ENCODE results near the gene OSTN. TPM values are rescaled to one million over a fixed set of nuclear protein-coding genes. Genes with fewer than 3 reads are reported as not detected.

OSTN gene
- total RNA-seq, 1 experiment from 2014 or later, result not detected

DNA sequence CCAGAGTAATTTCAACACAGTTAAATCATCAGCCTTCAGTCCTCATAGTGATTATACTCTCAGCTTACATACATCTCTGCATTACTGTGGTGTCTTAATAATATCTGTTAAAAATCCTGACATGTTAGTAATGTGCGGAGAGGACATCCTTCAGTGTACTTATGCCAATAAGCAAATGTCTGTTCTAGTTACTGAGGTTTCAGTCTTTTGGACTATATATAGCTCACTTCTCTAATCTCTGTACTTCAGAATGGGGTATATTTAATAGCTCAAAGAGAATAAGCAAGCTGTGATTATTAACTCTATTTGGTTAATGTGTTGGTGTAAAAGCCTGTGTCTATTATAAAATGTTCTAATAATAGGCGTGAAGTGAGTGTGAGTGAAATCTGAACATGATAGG is 28.9 kb upstream of the OSTN start:
- H3K27me3 ChIP-seq (ENCODE audit: insufficient read depth, low read length), result no peaks in the 10 kb centered on the region
- ChIA-PET CTCF (no interaction called here), POLR2A (no interaction called here), RAD21 (ENCODE audit: low non-redundant PET in 1 of 2, low total read pairs in 2 of 2, uncharacterized antibody in 2 of 2, unreplicated experiment in 2 of 2) (interaction anchor here in 1 of 2 experiments (0.7 kb wide), 1 partner anchor 1839 kb away, joined by 3 read pairs; no protein-coding TSS in a partner anchor)
- H3K9ac ChIP-seq (ENCODE audit: low read length), result no peak overlapping the region
- no peak overlapping the region for H3K4me3 ChIP-seq (replicated peaks in 1 of 2; ENCODE audit: low read depth in 1 of 2, low read length in 2 of 2)
- H3K79me2 ChIP-seq (ENCODE audit: insufficient read depth, low read length), result no peaks in the 10 kb centered on the region
- H3K4me2 ChIP-seq (ENCODE audit: low read length), result no peak overlapping the region
- no peak overlapping the region for H3K27ac ChIP-seq (ENCODE audit: low read depth, low read length)
- H3K36me3 ChIP-seq (ENCODE audit: control insufficient read depth in 1 of 2, insufficient read depth in 2 of 2, low read length in 2 of 2), result no peaks in the 10 kb centered on the region
- H4K20me1 ChIP-seq (ENCODE audit: insufficient read depth), result no peaks in the 10 kb centered on the region
- no peak for DNase-seq (ENCODE audit: low read depth, low spot score)
- H3K9me2 ChIP-seq (ENCODE audit: insufficient read depth), result no peaks in the 10 kb centered on the region
- no peak for ATAC-seq
- no peak overlapping the region for H2AFZ ChIP-seq (ENCODE audit: low read depth, low read length, poor library complexity, severe bottlenecking)
- intact Hi-C loops (cut with micrococcal nuclease), result no loop called here
- no peaks in the 10 kb centered on the region for H3K4me1 ChIP-seq (ENCODE audit: control insufficient read depth in 1 of 2, insufficient read depth in 2 of 2, low read length in 2 of 2)
- no TSS peak for BruUV-seq (replicated peaks)
- H3K9me3 ChIP-seq (ENCODE audit: control insufficient read depth in 1 of 2, insufficient read depth in 1 of 2, low read depth in 1 of 2, low read length in 2 of 2), result no peaks in the 10 kb centered on the region
- TF ChIP-seq ZFX (IDR thresholded peaks at IDR 0.05) (no peak), RAD21 (IDR thresholded peaks at IDR 0.05; ENCODE audit: low read depth) (no peak), POLR2A (IDR thresholded peaks at IDR 0.05; ENCODE audit: borderline replicate concordance, extremely low read depth, insufficient read depth, insufficient read length) (no peak), FOSL1 (IDR thresholded peaks at IDR 0.05; ENCODE audit: low read depth) (no peak), TCF7L2 (IDR thresholded peaks at IDR 0.05; ENCODE audit: borderline replicate concordance, extremely low read depth, insufficient read depth, insufficient read length) (no peak)
- TF ChIP-seq, protein P1, sequence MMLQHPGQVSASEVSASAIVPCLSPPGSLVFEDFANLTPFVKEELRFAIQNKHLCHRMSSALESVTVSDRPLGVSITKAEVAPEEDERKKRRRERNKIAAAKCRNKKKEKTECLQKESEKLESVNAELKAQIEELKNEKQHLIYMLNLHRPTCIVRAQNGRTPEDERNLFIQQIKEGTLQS (IDR thresholded peaks at IDR 0.05), result no peak
- TF ChIP-seq, protein P2, sequence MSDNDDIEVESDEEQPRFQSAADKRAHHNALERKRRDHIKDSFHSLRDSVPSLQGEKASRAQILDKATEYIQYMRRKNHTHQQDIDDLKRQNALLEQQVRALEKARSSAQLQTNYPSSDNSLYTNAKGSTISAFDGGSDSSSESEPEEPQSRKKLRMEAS (IDR thresholded peaks at IDR 0.05), result no peak

DNA sequence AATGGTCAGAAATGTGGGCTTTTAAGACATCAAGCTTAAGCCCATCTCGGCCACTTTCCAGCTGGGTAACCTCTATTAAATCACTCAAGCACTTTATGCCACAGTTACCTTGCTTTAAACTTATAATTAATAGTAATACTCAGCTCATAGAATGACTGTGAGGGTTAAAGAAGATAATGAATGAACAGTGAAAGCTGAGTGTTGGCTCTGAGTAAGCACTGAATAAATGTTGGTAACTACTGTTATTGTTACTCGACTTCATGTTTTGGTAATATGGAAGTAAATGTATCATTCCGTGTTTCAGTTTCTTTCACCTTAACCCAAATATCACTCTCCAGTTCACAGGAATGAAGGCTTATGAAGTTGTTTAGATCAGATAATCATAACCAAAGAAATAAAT is 23.9 kb upstream of the OSTN start:
- no peaks in the 10 kb centered on the region for H3K79me2 ChIP-seq (ENCODE audit: insufficient read depth, low read length)
- TF ChIP-seq YY1 (IDR thresholded peaks at IDR 0.05; ENCODE audit: extremely low read depth, insufficient replicate concordance, low read depth, low read length) (no peak), POLR2A (IDR thresholded peaks at IDR 0.05; ENCODE audit: borderline replicate concordance, extremely low read depth, insufficient read depth, insufficient read length) (no peak), SIN3A (IDR thresholded peaks at IDR 0.05; ENCODE audit: low read depth) (no peak), ZFX (IDR thresholded peaks at IDR 0.05) (no peak), SRF (IDR thresholded peaks at IDR 0.05; ENCODE audit: low read depth) (no peak), JUND (IDR thresholded peaks at IDR 0.05) (no peak), SP1 (IDR thresholded peaks at IDR 0.05; ENCODE audit: low read depth) (no peak), RAD21 (IDR thresholded peaks at IDR 0.05; ENCODE audit: low read depth) (no peak), TCF7L2 (IDR thresholded peaks at IDR 0.05; ENCODE audit: borderline replicate concordance, extremely low read depth, insufficient read depth, insufficient read length) (no peak), CBX3 (IDR thresholded peaks at IDR 0.05; ENCODE audit: low read depth) (no peak), CEBPB (IDR thresholded peaks at IDR 0.05; ENCODE audit: low read depth) (no peak), ZNF274 (IDR thresholded peaks at IDR 0.05; ENCODE audit: low read depth, low read length) (no peak), EGR1 (IDR thresholded peaks at IDR 0.05; ENCODE audit: low read depth) (no peak)
- TF ChIP-seq, protein P1 (IDR thresholded peaks at IDR 0.05), result no peak
- TF ChIP-seq, protein P2 (IDR thresholded peaks at IDR 0.05), result no peak
- ATAC-seq, result no peak
- no peaks in the 10 kb centered on the region for H3K27me3 ChIP-seq (ENCODE audit: insufficient read depth, low read length)
- no peaks in the 10 kb centered on the region for H3K4me1 ChIP-seq (ENCODE audit: control insufficient read depth in 1 of 2, insufficient read depth in 2 of 2, low read length in 2 of 2)
- no peaks in the 10 kb centered on the region for H3K9me2 ChIP-seq (ENCODE audit: insufficient read depth)
- ChIA-PET CTCF (no interaction called here), RAD21 (ENCODE audit: low non-redundant PET in 1 of 2, low total read pairs in 2 of 2, uncharacterized antibody in 2 of 2, unreplicated experiment in 2 of 2) (no interaction called here), POLR2A (no interaction called here)
- H3K36me3 ChIP-seq (ENCODE audit: control insufficient read depth in 1 of 2, insufficient read depth in 2 of 2, low read length in 2 of 2), result no peaks in the 10 kb centered on the region
- H3K27ac ChIP-seq (ENCODE audit: low read depth, low read length), result no peak overlapping the region
- intact Hi-C loops (cut with micrococcal nuclease), result no loop called here
- no peaks in the 10 kb centered on the region for H4K20me1 ChIP-seq (ENCODE audit: insufficient read depth)
- BruUV-seq (replicated peaks), result no TSS peak
- no peak for DNase-seq (ENCODE audit: low read depth, low spot score)
- no peak overlapping the region for H3K9ac ChIP-seq (ENCODE audit: low read length)
- H2AFZ ChIP-seq (ENCODE audit: low read depth, low read length, poor library complexity, severe bottlenecking), result no peak overlapping the region
- no peak overlapping the region for H3K4me2 ChIP-seq (ENCODE audit: low read length)
- H3K4me3 ChIP-seq (replicated peaks in 1 of 2; ENCODE audit: low read depth in 1 of 2, low read length in 2 of 2), result no peak overlapping the region
- no peaks in the 10 kb centered on the region for H3K9me3 ChIP-seq (ENCODE audit: control insufficient read depth in 1 of 2, insufficient read depth in 1 of 2, low read depth in 1 of 2, low read length in 2 of 2)

Data from HCT116 (cell line).